T-helper 1 cell treated with Interleukin-12 subunit alpha and Interleukin-12 subunit beta and Interleukin-4 antibody, amounts not matched to agents 30 ng/mL and 1 ng/mL, for 36 hours (primary cell): ENCODE measurements around the gene TRMT2B. TPM values are rescaled to one million over a fixed set of nuclear protein-coding genes. Genes with fewer than 3 reads are reported as not detected.
"Not testable (repeated sequence)": the region's sequence is repeated elsewhere in the genome, so short reads cannot be mapped to it uniquely, and the experiment has no call there.

ENCODE experiments used
- intact Hi-C: fragments of 100-400 bp; cut with micrococcal nuclease; formaldehyde crosslinking; loops from one replicate; pipeline ENCODE4 v1.15.1; 2024
- total RNA-seq: library from RNA; stranded (reverse); gene quantifications from 2 replicates; pipeline ENCODE4 v1.2.3, GENCODE V29; 2022

Gene TRMT2B
- 23.2 and 23.3 TPM in 2 replicates for total RNA-seq

GRCh38 chrX:101051549-101052302, at the start of gene TRMT2B:
TSS of gene TRMT2B (minus strand) at chrX:101052111. CDS start at chrX:101042289, 9,822 bp downstream.
- intact Hi-C loops: loop anchor here (1.0 to 10.0 kb wide), 7 partner anchors 46 to 356 kb away; partner anchors contain the start of genes CSTF2, GLA, HNRNPH2 and XKRX

GRCh38 chrX:101097546-101098453, 45.9 kb upstream of the TRMT2B start, which contains the start of gene CENPI:
TSS of gene CENPI (plus strand) at chrX:101098204. CDS start at chrX:101101071, 2,867 bp downstream.
- intact Hi-C loops: loop anchor here (1.0 to 10.0 kb wide), 5 partner anchors 45 to 310 kb away; partner anchors contain the start of genes CSTF2, GLA, HNRNPH2 and TIMM8A

- intact Hi-C loops: loop anchor here (10.0 kb wide), 1 partner anchor 197 kb away; no protein-coding TSS in a partner anchor
Measured at GRCh38 chrX:101091817-101092216, 39.9 kb upstream of the TRMT2B start.

GRCh38 chrX:101081231-101081630, 29.3 kb upstream of the TRMT2B start:
- intact Hi-C loops: no loop called here

- intact Hi-C loops: no loop called here
Measured at GRCh38 chrX:101080326-101081124, 28.6 kb upstream of the TRMT2B start.

- intact Hi-C loops: no loop called here
Measured at GRCh38 chrX:101079736-101080270, 27.9 kb upstream of the TRMT2B start.

- intact Hi-C loops: no loop called here
Measured at GRCh38 chrX:101078716-101079598, 27.0 kb upstream of the TRMT2B start, which contains the start of gene TMEM35A. TSS of gene TMEM35A (plus strand) at chrX:101078879. CDS start at chrX:101079003, 124 bp downstream.

- intact Hi-C loops: no loop called here
Measured at GRCh38 chrX:101071582-101071981, 19.7 kb upstream of the TRMT2B start.

- intact Hi-C loops: no loop called here
Measured at GRCh38 chrX:101062176-101062575, 10.3 kb upstream of the TRMT2B start.

- intact Hi-C loops: loop anchor here (10.0 kb wide), 1 partner anchor 148 kb away; no protein-coding TSS in a partner anchor
Measured at GRCh38 chrX:101057093-101057714, 5.3 kb upstream of the TRMT2B start.

- intact Hi-C loops: loop anchor here (10.0 kb wide), 1 partner anchor 148 kb away; no protein-coding TSS in a partner anchor
Measured at GRCh38 chrX:101056551-101056950, 4.6 kb upstream of the TRMT2B start.

GRCh38 chrX:101051153-101051548, 760 bp downstream of the TRMT2B start:
- intact Hi-C loops: loop anchor here (1.0 to 10.0 kb wide), 3 partner anchors 154 to 356 kb away; partner anchors contain the start of genes GLA and HNRNPH2

- intact Hi-C loops: no loop called here
Measured at GRCh38 chrX:101040197-101040596, 11.7 kb downstream of the TRMT2B start.

- intact Hi-C loops: no loop called here
Measured at GRCh38 chrX:101037231-101037630, 14.7 kb downstream of the TRMT2B start.

GRCh38 chrX:101029665-101030064, 22.2 kb downstream of the TRMT2B start:
- intact Hi-C loops: no loop called here

GRCh38 chrX:101028562-101028961, 23.3 kb downstream of the TRMT2B start:
- intact Hi-C loops: no loop called here

GRCh38 chrX:101025126-101025525, 26.8 kb downstream of the TRMT2B start:
- intact Hi-C loops: no loop called here

GRCh38 chrX:101022020-101022419, 29.9 kb downstream of the TRMT2B start:
- intact Hi-C loops: no loop called here

GRCh38 chrX:101012031-101012430, 39.9 kb downstream of the TRMT2B start:
- intact Hi-C loops: not testable (repeated sequence)
